GM15510 (cell line): ENCODE data around the gene ASAP2.

ENCODE experiments used
- POLR2A ChIP-seq: IDR thresholded peaks from 3 replicates; pipeline ENCODE4 v1.6.1; 2011; ENCODE audit warnings: borderline replicate concordance; ENCODE audit not compliant: insufficient read length; ENCODE audit errors: extremely low read depth

Gene ASAP2

GRCh38 chr2:9405636-9406035 is 199.0 kb downstream of the ASAP2 start:
- no peak for TF ChIP-seq POLR2A

GRCh38 chr2:9406529-9407362 is 200.1 kb downstream of the ASAP2 start:
- TF ChIP-seq POLR2A = no peak

- no peak for TF ChIP-seq POLR2A
These were observed 200.8 kb downstream of the ASAP2 start for GRCh38 chr2:9407363-9407811.

GRCh38 chr2:9408641-9409151 is 202.1 kb downstream of the ASAP2 start:
- no peak for TF ChIP-seq POLR2A

- TF ChIP-seq POLR2A = no peak
These were observed 203.5 kb downstream of the ASAP2 start for GRCh38 chr2:9410108-9410507.

- no peak for TF ChIP-seq POLR2A
These were observed 206.2 kb downstream of the ASAP2 start for GRCh38 chr2:9412781-9413180.

GRCh38 chr2:9415516-9416169 is 209.0 kb downstream of the ASAP2 start:
- no peak for TF ChIP-seq POLR2A

- no peak for TF ChIP-seq POLR2A
These were observed 209.8 kb downstream of the ASAP2 start for GRCh38 chr2:9416267-9416961.

- TF ChIP-seq POLR2A = no peak
These were observed 210.3 kb downstream of the ASAP2 start for GRCh38 chr2:9416962-9417316.

GRCh38 chr2:9417725-9418124 is 211.1 kb downstream of the ASAP2 start:
- TF ChIP-seq POLR2A = no peak

- TF ChIP-seq POLR2A = no peak
These were observed 212.1 kb downstream of the ASAP2 start for GRCh38 chr2:9418746-9419145.

- no peak for TF ChIP-seq POLR2A
These were observed 212.9 kb downstream of the ASAP2 start for GRCh38 chr2:9419541-9419940.

- TF ChIP-seq POLR2A = no peak
These were observed 213.9 kb downstream of the ASAP2 start for GRCh38 chr2:9420495-9420894.

- no peak for TF ChIP-seq POLR2A
These were observed 215.9 kb downstream of the ASAP2 start for GRCh38 chr2:9422321-9423099.
